T-cell (primary cell): ENCODE data around the gene LHFPL2. TPM values are rescaled to one million over a fixed set of nuclear protein-coding genes. Genes with fewer than 3 reads are reported as not detected.

Experiments used
- ATAC-seq, 4 experiments: fragments of 200-7000 bp in 3 of 4; fragments of 150-1000 bp in 1 of 4; cut with Tn5 transposase; replicated peaks in 1 of 4; 1 replicate in 3 of 4; 2 replicates in 1 of 4; pipeline ENCODE4 v1.10.0; 2021; ENCODE audit warnings: moderate library complexity in 3 of 4, mild to moderate bottlenecking in 2 of 4, moderate number of reproducible peaks in 1 of 4
- CTCF ChIA-PET, 2 donors: fragments of 300-600 bp; sonication (Branson Sonifier 250); formaldehyde crosslinking; loops; one replicate each; lab custom pipeline; 2022; ENCODE audit warnings: antibody characterized with exemption in 2 of 2; lab: Charles Lee
- POLR2A ChIA-PET, 2 donors: fragments of 300-600 bp; sonication (Branson Sonifier 250); formaldehyde crosslinking; loops; one replicate each; lab custom pipeline; 2022; ENCODE audit warnings: antibody characterized with exemption in 2 of 2; lab: Charles Lee
- DNase-seq, 35 experiments: peaks; one replicate each; pipeline versions ENCODE4 v3.0.0 to v3.0.0-alpha.2; 2013 to 2023
- H3K27ac ChIP-seq: one replicate; pipeline ENCODE4 v1.5.1; 2013; ENCODE audit warnings: low read length
- H3K27me3 ChIP-seq, 2 experiments: replicated peaks in 1 of 2; 1 replicate in 1 of 2; 2 replicates in 1 of 2; pipeline versions ENCODE4 v1.6.1 to v1.7.0; 2013; ENCODE audit warnings: low read length in 1 of 2, mixed read lengths in 1 of 2; ENCODE audit not compliant: control insufficient read depth in 2 of 2, insufficient read depth in 2 of 2; ENCODE audit errors: extremely low read depth in 1 of 2
- H3K36me3 ChIP-seq, 2 donors: 1 replicate in 1 of 2; 2 replicates in 1 of 2; pipeline versions ENCODE4 v1.6.1 to v1.7.0; 2013; ENCODE audit warnings: low read length in 1 of 2; ENCODE audit not compliant: control insufficient read depth in 2 of 2, insufficient read depth in 1 of 2; ENCODE audit errors: extremely low read depth in 1 of 2
- H3K4me1 ChIP-seq, 2 experiments: 1 replicate in 1 of 2; 2 replicates in 1 of 2; pipeline versions ENCODE4 v1.6.1 to v1.7.0; 2013; ENCODE audit warnings: low read length in 2 of 2, mixed read lengths in 1 of 2; ENCODE audit not compliant: insufficient read depth in 2 of 2, control insufficient read depth in 1 of 2; ENCODE audit errors: extremely low read depth in 1 of 2
- H3K4me3 ChIP-seq, 2 donors: 1 replicate in 1 of 2; 2 replicates in 1 of 2; pipeline versions ENCODE4 v1.5.1 to v1.7.0; 2013; ENCODE audit warnings: mild to moderate bottlenecking in 2 of 2, low read length in 1 of 2, moderate library complexity in 1 of 2; ENCODE audit not compliant: control insufficient read depth in 1 of 2; ENCODE audit errors: extremely low read depth in 1 of 2
- H3K9me3 ChIP-seq: 2 replicates; pipeline ENCODE4 v1.7.0; 2013
- H3K27ac Mint-ChIP-seq, 2 donors: one replicate each; pipeline ENCODE4 v1.8.0; 2020 to 2021; ENCODE audit warnings: mild to moderate bottlenecking in 2 of 2, mixed read lengths in 2 of 2
- H3K27me3 Mint-ChIP-seq, 2 donors: one replicate each; pipeline ENCODE4 v1.8.0; 2021 to 2022; ENCODE audit warnings: mixed read lengths in 2 of 2
- H3K36me3 Mint-ChIP-seq: one replicate; pipeline ENCODE4 v1.8.0; 2021; ENCODE audit warnings: mixed read lengths
- H3K4me1 Mint-ChIP-seq, 3 donors: one replicate each; pipeline ENCODE4 v1.8.0; 2020 to 2022; ENCODE audit warnings: mixed read lengths in 3 of 3, mild to moderate bottlenecking in 1 of 3
- H3K4me3 Mint-ChIP-seq, 3 donors: one replicate each; pipeline ENCODE4 v1.8.0; 2020 to 2022; ENCODE audit warnings: mild to moderate bottlenecking in 3 of 3, mixed read lengths in 3 of 3, moderate library complexity in 3 of 3
- H3K9me3 Mint-ChIP-seq, 3 donors: one replicate each; pipeline ENCODE4 v1.8.0; 2020 to 2022; ENCODE audit warnings: mixed read lengths in 3 of 3
- WGBS: methylation state at CpG from one replicate; pipeline ENCODE4 v1.1.5; 2013; ENCODE audit warnings: missing lambda C conversion rate; ENCODE audit not compliant: insufficient coverage; 5-methylcytosine and 5-hydroxymethylcytosine counted together
- total RNA-seq, 35 experiments: library from RNA in 6 of 35; stranded (reverse) in 6 of 35; fragments of 120-200 nt in 1 of 35; gene quantifications; one replicate each; pipeline versions ENCODE4 v1.2.1 to v1.2.4 and lab custom pipeline; 2013 to 2026

Gene LHFPL2
- total RNA-seq, 5 donors from 2014 or later (not counting 1 experiment from before 2014, with no cell fraction given): 0.19 to 1.9 (median 0.82) TPM

- H3K36me3 Mint-ChIP-seq: peaks cover 54% of the 10 kb centered on the region
These were observed 200.7 kb downstream of the LHFPL2 start for GRCh38 chr5:78447775-78448424.

More at GRCh38 chr5:78447775-78448424, 200.7 kb downstream of the LHFPL2 start:
- Mint-ChIP-seq H3K4me1 (no peaks in the 10 kb centered on the region), H3K9me3 (peaks cover 0 to 6% (median 0%) of the 10 kb centered on the region in 3 donors), H3K4me3 (no peak overlapping the region), H3K27me3 (no peaks in the 10 kb centered on the region), H3K27ac (no peak overlapping the region)
- ATAC-seq: no peak
- ChIA-PET POLR2A (no interaction called here), CTCF (no interaction called here)
- no peaks in the 10 kb centered on the region for H3K27me3 ChIP-seq
- H3K4me1 ChIP-seq: no peaks in the 10 kb centered on the region
- no peak overlapping the region for H3K27ac ChIP-seq
- no peaks in the 10 kb centered on the region for H3K9me3 ChIP-seq
- H3K36me3 ChIP-seq: peaks cover 0 to 13% of the 10 kb centered on the region in 2 donors
- DNase-seq: no peak
- WGBS: no CpG with 5 or more reads among the region's 3 CpGs
- no peak overlapping the region for H3K4me3 ChIP-seq
